HG03280 (cell line): Measurements from ENCODE around the gene FOXP1.

Experiments used
- ATAC-seq: cut with Tn5 transposase; IDR thresholded peaks from one replicate; pipeline ENCODE4 v1.9.1; 2021; ENCODE audit warnings: mild to moderate bottlenecking, moderate library complexity; ENCODE audit not compliant: unreplicated experiment

Gene FOXP1

DNA sequence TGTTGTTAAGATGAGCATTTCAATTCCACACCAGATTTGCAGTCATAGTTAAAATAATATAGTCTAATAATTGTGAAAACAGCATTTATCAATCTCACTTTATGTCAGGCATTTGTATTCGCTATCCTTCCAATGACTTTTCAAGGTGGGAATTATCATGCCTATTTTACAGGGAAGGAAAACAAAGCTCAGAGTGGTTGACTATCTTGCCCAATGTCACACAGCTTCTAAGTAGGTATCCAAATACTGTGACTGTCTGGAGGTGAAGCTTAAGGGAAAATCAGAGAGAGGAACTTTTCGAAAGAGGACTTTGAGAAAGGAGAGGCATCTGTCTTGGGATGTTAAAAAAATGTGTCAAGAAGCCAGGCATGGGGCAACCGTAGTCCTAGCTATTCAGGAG is 443.1 kb downstream of the FOXP1 start:
- no peak for ATAC-seq

- no peak for ATAC-seq
Measured at GRCh38 chr3:71139496-71139895, 444.0 kb downstream of the FOXP1 start.

GRCh38 chr3:71138410-71138809 is 445.1 kb downstream of the FOXP1 start:
- no peak for ATAC-seq

DNA sequence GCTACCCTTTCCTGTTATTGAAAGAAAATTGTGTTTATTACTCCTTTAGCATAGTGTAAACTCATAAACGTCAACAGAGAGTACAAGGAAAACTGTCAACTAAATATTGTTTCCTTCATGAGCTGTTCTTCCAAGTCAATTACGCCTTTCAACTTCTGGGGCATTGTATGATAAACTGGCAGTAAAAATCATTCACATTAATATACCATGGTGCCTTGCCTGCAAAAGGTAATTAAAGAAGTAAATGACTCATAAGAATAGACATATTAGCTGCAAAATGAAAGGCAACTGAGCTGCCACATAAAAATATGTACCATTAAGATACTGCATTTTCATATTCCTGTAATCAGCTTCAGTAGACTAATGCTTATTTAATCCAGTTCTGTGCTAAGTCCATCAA is 447.3 kb downstream of the FOXP1 start:
- no peak for ATAC-seq

DNA sequence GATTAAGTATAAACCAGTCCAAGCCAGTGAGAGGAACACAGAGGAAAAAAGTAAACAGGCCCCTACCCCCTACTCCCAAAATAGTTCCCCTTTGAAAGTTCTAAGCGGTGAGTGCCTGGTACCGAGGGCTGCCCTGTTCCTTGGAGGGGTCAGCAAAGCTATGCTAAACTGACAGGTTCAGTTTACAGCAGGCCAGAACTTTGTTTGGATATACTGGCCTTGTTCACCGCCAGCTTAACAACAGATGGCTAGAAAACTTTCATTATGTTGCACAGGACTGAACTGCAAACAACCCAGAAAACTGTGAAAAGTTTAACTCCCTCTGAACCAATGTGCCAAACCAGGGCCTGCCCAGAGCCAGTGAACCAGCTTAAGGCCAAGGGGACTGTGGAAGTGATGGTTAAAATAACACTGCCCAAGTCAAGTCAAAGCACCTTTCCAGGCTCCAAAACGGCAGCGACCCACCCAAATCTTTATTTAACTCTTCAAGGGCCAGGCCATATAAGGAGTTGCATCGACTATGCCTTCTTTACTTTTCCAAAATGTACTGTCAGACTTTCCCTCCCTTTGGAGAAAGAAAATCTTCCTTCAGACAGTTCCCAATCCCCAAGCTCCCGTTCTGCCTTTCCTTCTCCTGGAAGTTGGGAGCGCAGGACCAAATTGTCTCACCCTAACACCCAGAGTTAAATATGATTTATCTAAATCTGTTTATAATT is 448.0 kb downstream of the FOXP1 start:
- ATAC-seq = no peak

- ATAC-seq = no peak
Measured at GRCh38 chr3:71134521-71134920, 449.0 kb downstream of the FOXP1 start.

DNA sequence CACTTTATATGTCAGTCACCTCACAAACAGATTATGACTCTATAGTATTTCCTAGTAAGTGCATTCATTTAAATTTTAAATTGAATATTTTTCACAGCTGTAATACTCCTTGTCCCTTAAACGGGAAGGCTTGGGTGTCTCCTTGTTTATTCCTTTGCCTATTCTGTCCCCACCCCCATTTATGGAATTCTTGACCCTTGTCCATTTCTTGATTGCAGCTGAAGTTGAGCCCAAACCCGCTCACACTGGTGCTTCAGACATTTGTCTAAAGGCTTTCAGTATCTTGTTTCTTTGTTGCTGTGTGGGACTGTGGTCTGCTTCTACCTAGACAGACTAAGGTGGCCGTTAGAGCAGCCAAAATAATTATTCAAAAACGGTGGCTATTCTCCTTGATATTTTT is 449.7 kb downstream of the FOXP1 start:
- ATAC-seq = no peak

GRCh38 chr3:71132995-71133730 is 450.4 kb downstream of the FOXP1 start:
- no peak for ATAC-seq

DNA sequence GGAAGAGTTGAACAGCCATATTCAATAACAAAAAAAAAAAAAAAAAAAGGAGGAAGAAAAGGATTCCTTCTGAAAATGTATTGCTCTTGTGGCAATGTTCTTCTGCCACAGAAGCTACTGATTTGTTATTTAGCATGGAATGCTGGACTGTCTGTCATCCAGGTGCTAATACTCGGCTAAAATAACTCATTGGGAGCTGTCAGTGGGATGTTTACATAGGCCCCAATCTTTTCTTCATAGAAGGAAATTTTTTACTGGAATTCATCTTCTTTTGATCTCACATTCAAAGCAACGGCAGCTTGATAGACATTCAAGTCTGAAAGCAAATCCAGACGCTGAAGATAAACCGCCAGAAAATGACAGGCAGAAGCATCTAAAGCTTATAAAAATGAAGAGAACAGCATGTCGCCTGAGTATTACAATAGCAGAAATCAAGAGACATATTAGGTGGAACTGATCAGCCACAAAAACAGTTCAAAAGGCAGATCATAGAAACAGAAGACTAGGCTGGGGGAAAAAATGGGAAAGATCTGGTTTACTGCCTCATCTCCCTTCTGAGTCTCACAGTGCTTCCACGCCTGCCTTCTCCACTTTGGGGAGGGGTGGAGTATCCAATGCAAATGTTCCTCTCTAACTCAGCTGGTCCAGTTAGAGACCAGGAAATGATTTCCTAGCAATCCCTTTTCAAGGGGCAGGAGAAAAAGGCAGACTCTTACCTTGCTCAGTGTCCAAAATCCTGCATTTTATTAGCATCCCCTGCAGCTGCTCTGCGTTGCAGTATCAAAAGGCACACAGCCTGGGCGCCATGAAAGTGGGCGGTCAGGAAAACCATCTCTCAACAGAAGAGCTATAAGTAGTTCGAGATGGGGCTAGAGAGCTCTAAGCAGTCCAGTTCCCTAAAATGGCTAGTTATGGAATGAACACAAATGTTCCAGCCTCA is 451.9 kb downstream of the FOXP1 start:
- no peak for ATAC-seq

- no peak for ATAC-seq
Measured at GRCh38 chr3:71130471-71131374, 452.8 kb downstream of the FOXP1 start.

GRCh38 chr3:71129611-71130431 is 453.7 kb downstream of the FOXP1 start:
- no peak for ATAC-seq

DNA sequence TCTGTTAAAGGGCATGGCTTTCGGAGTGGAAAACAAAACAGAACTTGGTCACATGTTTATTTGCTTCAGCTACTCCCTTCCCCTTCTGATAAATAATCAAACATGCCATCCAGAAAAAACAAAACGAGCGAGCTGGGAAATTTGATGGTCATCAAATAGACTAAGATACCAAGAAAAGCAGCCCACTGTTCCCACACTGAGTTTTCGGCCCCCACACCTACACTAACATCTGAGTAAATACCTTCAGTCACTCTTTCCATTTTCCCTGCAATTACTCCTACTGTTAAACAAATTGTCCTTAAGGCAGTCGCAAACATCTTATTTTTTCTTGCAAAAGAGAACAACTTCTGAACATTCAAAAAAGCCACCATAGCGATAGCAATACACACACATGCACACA is 454.6 kb downstream of the FOXP1 start:
- no peak for ATAC-seq

DNA sequence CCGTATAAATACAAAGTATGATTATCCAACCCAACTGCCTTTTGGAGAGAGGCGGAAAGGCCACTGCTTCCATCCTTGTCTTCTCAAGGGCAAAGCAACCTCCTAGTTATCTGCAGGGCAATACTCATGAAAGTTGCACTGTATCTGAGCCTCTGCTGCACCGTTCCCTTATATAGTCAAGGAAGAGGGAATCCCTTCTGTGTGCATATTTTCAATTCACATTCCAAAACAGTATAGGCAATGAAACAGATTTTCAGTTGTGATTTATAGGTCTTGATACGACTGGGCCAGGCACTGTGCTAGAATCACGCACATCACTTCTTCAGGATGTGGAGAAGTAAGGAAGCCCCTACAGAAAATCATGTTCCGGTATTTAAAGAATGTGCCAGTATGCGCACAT is 455.7 kb downstream of the FOXP1 start:
- ATAC-seq = no peak

DNA sequence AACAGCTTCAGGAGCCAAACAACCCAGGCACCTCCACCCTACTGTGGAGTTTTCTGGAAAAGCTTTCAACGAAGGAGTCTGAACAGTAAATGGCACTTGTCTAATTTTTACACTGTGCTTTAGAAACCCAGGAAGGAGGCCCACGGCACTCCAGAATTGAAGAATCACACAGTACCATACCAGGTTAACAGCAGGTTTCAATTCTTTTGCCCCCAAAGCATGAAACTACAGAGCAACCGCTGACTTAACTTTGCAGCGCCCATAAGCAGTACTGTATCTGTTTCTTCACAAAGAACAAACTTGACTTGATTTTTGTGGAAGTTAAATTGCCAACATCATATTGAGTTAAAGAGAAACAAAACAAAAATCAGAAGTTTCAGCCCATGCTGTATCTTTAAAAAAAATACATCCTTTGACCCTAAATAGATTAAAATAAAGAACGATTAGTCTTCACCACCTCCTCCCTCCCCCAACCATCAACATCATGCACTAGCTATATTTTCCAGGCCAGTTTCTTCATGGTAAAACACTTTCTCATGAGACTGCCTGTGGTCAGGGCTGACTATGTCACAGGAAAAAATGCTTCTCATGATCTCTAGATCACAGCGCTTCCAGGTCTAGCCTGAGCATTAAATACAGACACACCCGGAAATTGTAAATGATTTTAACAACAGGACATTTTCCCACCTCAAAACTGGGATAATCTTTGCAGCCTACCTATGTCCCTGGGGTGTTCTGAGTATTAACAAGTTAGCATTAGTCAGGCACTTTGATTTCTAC is 456.3 kb downstream of the FOXP1 start:
- ATAC-seq = no peak

GRCh38 chr3:71125738-71126137 is 457.8 kb downstream of the FOXP1 start:
- ATAC-seq = no peak

DNA sequence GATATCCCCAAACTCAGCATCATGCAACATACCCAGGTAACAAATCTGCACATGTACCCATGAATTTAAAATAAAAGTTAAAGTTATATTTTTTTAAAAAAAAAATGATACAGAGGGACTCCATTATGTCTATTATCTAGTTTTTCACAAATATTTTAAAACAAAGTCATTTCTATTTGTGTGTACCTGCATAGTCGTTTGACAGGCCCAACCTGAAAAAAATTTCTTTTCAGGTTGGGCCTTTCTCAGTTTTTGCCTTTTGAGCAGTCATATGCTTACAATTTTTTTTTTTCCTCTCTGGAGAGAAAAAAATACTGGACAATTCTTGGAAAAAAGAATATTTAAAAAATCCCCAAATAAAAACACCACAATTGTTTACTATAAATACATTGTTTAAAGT is 459.5 kb downstream of the FOXP1 start:
- no peak for ATAC-seq

DNA sequence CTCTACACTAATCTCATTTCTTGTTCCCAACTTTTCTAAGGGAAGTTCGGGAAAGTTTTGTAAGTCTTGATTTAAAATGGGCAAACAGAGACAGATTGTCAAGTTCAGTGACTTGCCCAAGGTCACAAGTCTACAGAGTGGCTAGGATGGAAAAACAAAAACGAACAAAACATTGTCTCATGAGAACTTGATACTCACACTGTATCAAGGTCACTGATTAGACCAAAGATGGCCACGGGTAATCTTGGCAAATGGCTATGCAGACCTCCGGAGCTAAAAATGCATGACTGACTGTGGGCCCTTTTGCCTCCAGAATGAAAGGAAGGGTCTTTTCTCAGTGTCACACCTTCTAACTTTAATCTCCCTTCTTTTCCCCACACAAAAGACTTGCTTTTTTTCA is 460.9 kb downstream of the FOXP1 start:
- ATAC-seq = no peak

- no peak for ATAC-seq
Measured at GRCh38 chr3:71121429-71122167, 461.9 kb downstream of the FOXP1 start.
